HepG2 (cell line): ENCODE results near the gene TRIO. TPM values are rescaled to one million over a fixed set of nuclear protein-coding genes. Genes with fewer than 3 reads are reported as not detected.

Source experiments
- DPF2 ChIP-seq: sonication (generic); formaldehyde crosslinking; IDR thresholded peaks from 2 replicates; pipeline ENCODE4 v1.4.0; 2020; ENCODE audit warnings: mild to moderate bottlenecking, low read depth, missing genetic modification reagents, borderline replicate concordance
- MTERF4 ChIP-seq: sonication (generic); formaldehyde crosslinking; IDR thresholded peaks from 2 replicates; pipeline ENCODE4 v1.8.0; 2023; ENCODE audit warnings: mild to moderate bottlenecking, missing genetic modification reagents
- PCBP1 ChIP-seq: fragments of 200-400 bp; formaldehyde crosslinking; IDR thresholded peaks from 2 replicates; pipeline ENCODE4 v1.6.1; 2017; ENCODE audit warnings: mild to moderate bottlenecking, low read depth, low read length, borderline replicate concordance
- PHF21A ChIP-seq: sonication (generic); formaldehyde crosslinking; IDR thresholded peaks from 2 replicates; pipeline ENCODE4 v1.5.0; 2020; ENCODE audit warnings: mild to moderate bottlenecking, missing genetic modification reagents
- RFX3 ChIP-seq: IDR thresholded peaks from 2 replicates; pipeline ENCODE4 v1.6.1; 2016; ENCODE audit warnings: missing biosample characterization, missing genetic modification reagents
- TFE3 ChIP-seq: IDR thresholded peaks from 2 replicates; pipeline ENCODE4 v1.6.1; 2016
- ZBTB33 ChIP-seq: sonication (generic); formaldehyde crosslinking; IDR thresholded peaks from 2 replicates; pipeline ENCODE4 v1.4.0; 2020; ENCODE audit warnings: missing genetic modification reagents
- ZBTB38 ChIP-seq: sonication (generic); formaldehyde crosslinking; IDR thresholded peaks from 2 replicates; pipeline ENCODE4 v1.5.1; 2020; ENCODE audit warnings: mild to moderate bottlenecking, missing genetic modification reagents
- ZFP62 ChIP-seq: sonication (generic); formaldehyde crosslinking; IDR thresholded peaks from 2 replicates; pipeline ENCODE4 v1.4.0; 2020; ENCODE audit warnings: missing genetic modification reagents
- ZNF224 ChIP-seq: sonication (generic); formaldehyde crosslinking; IDR thresholded peaks from 2 replicates; pipeline ENCODE4 v1.5.0; 2020; ENCODE audit warnings: mild to moderate bottlenecking, missing genetic modification reagents
- ZNF598 ChIP-seq: sonication (generic); formaldehyde crosslinking; IDR thresholded peaks from 2 replicates; pipeline ENCODE4 v1.5.1; 2020; ENCODE audit warnings: mild to moderate bottlenecking, missing genetic modification reagents, borderline replicate concordance
- ZNF687 ChIP-seq: sonication (generic); formaldehyde crosslinking; IDR thresholded peaks from 2 replicates; pipeline ENCODE4 v1.5.1; 2020; ENCODE audit warnings: mild to moderate bottlenecking, missing genetic modification reagents, moderate library complexity
- ZNF724P ChIP-seq: sonication (generic); formaldehyde crosslinking; IDR thresholded peaks from 2 replicates; pipeline ENCODE4 v1.8.0; 2022; ENCODE audit warnings: missing genetic modification reagents, borderline replicate concordance
- polyA plus RNA-seq, 8 experiments: library from polyadenylated mRNA; depleted of rRNA in 3 of 8; stranded (reverse) in 7 of 8; unstranded in 1 of 8; fragments of >200 nt; fragmentation: Illumina TruSeq in 4 of 8; extraction: Trizol in 4 of 8; gene quantifications; 2 replicates each; pipeline versions ENCODE4 v1.2.1 to v1.2.3, GENCODE V29; 2011 to 2016; ENCODE audit warnings: low read depth in 4 of 8, missing spikeins in 1 of 8, mixed read lengths in 1 of 8; ENCODE audit not compliant: insufficient read depth in 1 of 8
- total RNA-seq, 5 experiments: library from RNA; depleted of rRNA; stranded (reverse); fragments of >200 nt; fragmentation: Illumina TruSeq; extraction: Trizol; gene quantifications; 2 replicates each; pipeline ENCODE4 v1.2.3, GENCODE V29; 2016; ENCODE audit warnings: low read depth in 1 of 5

TRIO gene
- total and polyA plus RNA-seq, 2 of the 13 experiments (the other 11 are each of a cell fraction or from before 2014, with no cell fraction given): 45.2 to 45.9 TPM

GRCh38 chr5:14256756-14257393 is 113.7 kb downstream of the TRIO start (continued):
- TF ChIP-seq MTERF4 (CRISPR knock-in tag) (no peak), ZNF224 (CRISPR knock-in tag) (no peak), PHF21A (CRISPR knock-in tag) (no peak), PCBP1 (no peak), TFE3 (CRISPR knock-in tag) (no peak), ZBTB33 (CRISPR knock-in tag) (peak; percentile 83), ZBTB38 (CRISPR knock-in tag) (0 out of 2 replicates have a peak, but pooled peaks have one; percentile 51), RFX3 (CRISPR knock-in tag) (no peak), ZNF598 (CRISPR knock-in tag) (no peak), DPF2 (CRISPR knock-in tag) (no peak), ZFP62 (CRISPR knock-in tag) (no peak), ZNF687 (CRISPR knock-in tag) (peak; percentile 20; the same call in 1 of the 2 replicates), ZNF724P (no peak)
- TF ChIP-seq, all 625 proteins: peak for 3
